Measurements from ENCODE around the gene LAMB4.

- no peak for TF ChIP-seq CTCF (IDR thresholded peaks at IDR 0.05)
- no peak for TF ChIP-seq POLR2AphosphoS5 (IDR thresholded peaks at IDR 0.05)
Observed at GRCh38 chr7:108037140-108037539, 93.0 kb downstream of the LAMB4 start.

All from prostate gland (tissue), 2 donors.